CD4-positive, alpha-beta T cell treated with Interleukin-1 beta for 1 hour (primary cell): ENCODE results near the gene L2HGDH.
"Not testable (repeated sequence)": the region's sequence is repeated elsewhere in the genome, so short reads cannot be mapped to it uniquely, and the experiment has no call there.

ENCODE experiments used
- DNase-seq, 2 donors: peaks; one replicate each; pipeline ENCODE4 v3.0.0-alpha.2; 2020 to 2022

The L2HGDH gene

GRCh38 chr14:50338587-50338986 lies 26.6 kb upstream of the L2HGDH start:
- no peak for DNase-seq

- DNase-seq, result no peak
Observed at GRCh38 chr14:50335989-50336824, 24.2 kb upstream of the L2HGDH start.

DNA sequence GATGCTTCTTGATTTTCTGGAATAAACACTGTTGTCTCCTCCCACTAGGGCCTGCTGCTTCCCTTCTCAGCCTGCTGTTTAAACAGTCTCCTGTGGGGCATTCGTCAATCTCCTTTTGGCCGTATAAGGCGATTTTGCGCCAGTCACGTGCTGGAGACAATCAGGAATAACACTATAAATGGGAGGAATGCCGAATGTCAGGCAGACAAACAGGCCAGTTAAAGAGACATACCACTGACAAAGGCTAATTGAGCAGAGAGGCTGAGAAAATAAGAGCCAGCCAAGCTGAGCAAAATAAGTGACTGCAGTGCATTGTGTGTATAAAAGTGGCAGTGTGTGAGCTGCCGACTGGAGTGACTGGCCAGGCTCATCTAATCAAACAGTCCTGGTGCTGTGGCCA lies 23.4 kb upstream of the L2HGDH start:
- DNase-seq, result no peak

DNA sequence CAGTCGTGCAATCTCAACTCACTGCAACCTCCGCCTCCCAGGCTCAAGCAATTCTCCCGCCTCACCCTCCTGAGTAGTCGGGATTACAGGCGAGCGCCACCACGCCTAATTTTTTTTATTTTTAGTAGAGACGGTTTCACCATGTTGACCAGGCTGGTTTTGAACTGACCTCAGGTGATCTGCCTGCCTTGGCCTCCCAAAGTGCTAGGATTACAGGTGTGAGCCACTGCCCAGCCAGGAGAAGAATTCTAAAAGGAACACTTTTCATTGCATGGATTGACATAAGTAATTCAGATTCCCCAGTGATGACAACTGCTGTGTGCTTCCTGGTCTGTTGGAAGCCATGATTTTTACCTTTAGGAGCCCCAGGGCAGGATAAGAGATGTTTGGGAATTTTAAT lies 22.2 kb upstream of the L2HGDH start:
- no peak for DNase-seq

- DNase-seq, result no peak
Observed at GRCh38 chr14:50333014-50333509, 21.0 kb upstream of the L2HGDH start.

DNA sequence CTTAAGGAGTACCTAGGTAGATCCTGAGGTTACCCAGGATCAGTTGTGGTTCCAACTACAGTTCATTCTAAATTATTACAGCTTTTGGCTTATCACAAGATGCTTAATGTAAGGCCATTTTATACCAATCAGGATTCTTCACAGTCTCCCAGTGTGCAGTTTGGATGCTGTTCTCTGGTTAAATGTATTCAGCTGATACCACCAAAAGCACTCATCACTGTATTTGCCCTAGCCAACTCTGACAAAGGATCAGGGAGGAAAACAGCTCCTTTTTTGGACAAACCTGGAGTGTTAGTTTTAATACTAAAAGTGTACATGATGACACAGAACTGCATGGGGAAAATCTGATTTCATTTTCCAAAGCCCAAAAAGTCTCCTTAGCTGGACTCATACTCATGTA lies 19.6 kb upstream of the L2HGDH start:
- no peak for DNase-seq

GRCh38 chr14:50321009-50321660 lies 9.1 kb upstream of the L2HGDH start:
- peak; percentile 75 to 85 for DNase-seq

DNA sequence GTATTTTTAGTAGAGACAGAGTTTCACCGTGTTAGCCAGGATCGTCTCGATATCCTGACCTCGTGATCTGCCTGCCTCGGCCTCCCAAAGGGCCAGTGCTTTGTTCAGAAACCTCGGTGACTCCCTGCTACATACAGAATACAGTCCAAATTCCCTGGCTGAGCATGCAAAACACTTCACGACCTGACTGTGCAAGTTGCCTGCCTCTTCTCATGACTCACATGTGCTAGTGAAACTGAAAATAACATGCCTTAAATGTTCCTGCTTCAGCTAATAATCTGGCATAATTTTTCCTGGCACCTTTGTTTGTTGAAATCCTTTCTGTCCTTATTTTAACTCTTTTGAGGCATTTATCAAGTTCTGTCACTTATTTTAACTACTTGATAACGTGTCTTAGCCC lies 8.3 kb upstream of the L2HGDH start:
- no peak for DNase-seq

DNA sequence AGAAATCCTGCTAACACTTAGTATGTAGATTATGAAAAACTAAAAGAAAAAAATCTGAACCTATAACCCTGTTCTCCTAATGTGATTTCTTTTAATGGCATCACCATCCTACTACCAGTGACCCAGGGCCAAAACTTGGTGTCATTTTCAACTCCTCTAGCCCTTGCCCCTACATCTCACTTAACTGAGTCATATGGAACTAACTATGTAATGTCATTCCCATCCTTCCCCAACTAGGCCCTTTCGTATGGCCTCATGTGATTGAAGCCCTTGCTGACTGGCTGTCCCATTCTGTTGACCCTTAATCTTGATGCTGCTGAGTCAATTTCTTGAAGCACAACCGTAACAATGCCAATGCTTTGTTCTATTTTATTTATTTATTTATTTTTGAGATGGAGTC lies 7.7 kb upstream of the L2HGDH start:
- DNase-seq, result no peak

- no peak for DNase-seq
Observed at GRCh38 chr14:50319293-50319692, 7.3 kb upstream of the L2HGDH start.

DNA sequence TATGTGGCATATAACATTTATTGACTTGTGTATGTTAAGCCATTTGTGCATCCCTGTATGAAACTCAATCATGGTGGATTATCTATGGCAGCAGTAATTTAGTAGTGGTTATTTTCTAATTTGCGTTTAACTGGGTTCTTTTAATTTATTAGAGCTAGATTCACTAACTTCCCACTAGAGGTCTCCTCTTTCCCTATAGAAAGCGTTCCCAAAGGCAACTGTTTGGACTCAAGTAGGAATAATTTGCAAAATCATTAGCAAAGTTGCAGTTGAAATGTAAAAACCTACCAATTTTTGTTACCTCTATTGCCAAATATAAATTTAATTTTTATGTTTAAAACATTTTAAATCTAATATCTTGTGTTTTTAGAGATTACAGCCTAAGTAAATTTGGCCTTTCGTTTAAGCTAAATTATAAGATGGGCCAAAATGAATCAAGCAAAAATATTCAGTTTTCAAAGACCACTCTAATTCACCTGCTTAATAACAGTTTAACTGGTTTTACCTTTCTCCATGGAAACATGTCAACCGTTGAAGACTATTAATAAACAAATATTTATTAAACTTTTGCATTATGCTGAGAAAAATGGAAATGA lies 6.1 kb upstream of the L2HGDH start:
- peak in 1 of 2 donors; percentile 35 for DNase-seq

DNA sequence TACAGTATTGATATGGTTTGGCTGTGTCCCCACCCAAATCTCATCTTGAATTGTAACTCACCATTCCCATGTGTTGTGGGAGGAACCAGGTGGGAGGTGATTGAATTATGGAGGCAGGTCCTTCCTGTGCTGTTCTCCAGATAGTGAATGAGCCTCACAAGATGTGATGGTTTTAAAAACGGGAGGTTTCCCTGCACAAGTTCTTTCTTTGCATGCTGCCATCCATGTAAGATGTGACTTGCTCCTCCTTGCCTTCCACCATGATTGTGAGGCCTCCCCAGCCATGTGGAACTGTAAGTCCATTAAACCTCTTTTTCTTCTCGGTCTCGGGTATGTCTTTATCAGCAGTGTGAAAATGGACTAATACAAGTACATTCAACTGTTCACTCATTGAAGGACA lies 2.1 kb upstream of the L2HGDH start:
- not testable (repeated sequence) for DNase-seq

DNA sequence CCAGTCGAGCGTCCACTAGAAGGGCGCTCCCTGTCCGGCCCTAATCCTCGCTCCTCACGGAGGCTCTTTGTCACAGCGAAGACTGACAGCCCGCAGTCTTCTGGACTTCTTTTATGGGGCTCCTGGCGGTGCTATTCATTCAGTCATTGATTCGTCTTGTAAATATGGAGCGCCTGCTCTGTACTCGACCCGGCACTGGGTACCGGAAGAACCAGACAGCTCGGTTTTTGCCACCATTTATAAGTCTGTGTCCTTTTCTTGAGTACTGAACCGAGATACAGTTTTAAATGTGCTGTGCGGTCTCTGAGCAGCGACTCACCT lies 665 bp upstream of the L2HGDH start:
- peak in 1 of 2 donors; percentile 69 for DNase-seq

GRCh38 chr14:50311337-50311971 lies 575 bp downstream of the L2HGDH start:
- DNase-seq, result no peak

- DNase-seq, result no peak
Observed at GRCh38 chr14:50310445-50310844, 1.6 kb downstream of the L2HGDH start.

DNA sequence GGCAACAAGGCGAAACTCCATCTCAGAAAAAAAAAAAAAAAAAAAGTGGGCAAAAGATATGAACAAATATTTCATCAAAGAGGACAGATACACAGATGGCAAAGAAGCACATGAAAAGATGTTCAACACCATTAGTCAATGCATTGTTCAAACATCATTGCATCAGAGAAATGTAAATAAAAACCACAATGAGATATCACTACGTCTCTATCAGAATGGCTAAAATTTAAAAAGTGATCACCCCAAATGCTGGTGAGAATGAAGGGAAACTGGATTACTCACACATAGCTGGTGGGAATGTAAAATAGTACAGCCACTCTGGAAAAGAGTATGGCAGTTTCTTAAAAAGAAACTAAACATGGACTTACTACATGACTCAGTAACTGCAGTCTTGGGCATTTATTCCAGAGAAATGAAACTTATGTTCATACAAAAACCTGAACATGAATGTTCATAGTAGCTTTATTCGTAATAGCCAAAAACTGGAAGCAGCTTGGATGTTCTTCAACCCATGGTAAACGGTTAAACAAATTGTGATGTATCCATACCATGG lies 3.6 kb downstream of the L2HGDH start:
- no peak for DNase-seq

DNA sequence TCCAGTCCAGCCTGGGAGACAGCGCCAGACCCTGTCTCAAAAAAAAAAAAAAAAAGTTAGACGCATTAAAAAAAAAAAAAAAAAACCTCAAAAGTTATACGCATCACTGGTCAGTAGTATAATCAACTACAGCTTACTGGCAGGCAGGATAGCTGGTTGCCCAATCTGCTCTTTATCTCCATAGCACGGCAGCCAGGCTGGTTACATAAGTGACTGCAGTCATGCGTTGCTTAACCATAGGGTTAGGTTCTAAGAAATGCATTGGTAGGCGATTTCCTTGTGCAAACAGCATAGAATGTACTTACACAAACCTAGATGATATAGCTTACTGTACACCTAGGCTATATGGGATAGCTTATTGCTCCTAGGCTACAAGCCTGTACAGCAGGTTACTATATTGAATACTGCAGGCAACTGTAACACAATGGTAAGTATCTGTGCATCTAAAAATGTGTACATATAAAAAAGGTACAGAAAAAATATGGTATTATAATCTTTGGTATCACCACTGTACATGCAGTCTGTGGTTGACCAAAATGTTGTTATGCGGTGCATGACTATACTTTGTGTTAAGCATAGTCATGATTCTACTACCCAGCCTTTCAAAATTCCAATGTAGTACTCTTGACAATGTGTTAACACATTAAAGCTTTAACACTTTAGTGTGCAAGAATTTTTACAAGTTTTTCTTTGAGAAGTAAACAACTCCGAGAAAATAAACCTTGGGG lies 8.1 kb downstream of the L2HGDH start:
- peak in 1 of 2 donors; percentile 28 for DNase-seq

GRCh38 chr14:50301914-50302313 lies 10.1 kb downstream of the L2HGDH start:
- no peak for DNase-seq

DNA sequence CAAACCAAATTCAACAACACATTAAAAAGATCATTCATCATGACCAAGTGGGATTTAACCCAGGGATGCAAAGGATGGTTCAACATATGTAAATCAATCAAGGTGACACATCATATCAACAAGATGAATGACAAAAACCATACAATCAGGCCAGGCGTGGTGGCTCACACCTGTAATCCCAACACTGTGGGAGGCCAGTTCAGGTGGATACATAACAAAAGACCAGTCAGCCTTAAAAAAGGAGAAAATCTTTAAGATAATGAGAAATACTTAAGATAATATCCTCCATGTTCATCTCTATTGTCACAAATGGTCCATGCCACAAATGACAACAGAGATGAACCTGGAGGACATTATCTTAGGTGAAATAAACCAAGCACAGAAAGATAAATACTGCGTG lies 12.4 kb downstream of the L2HGDH start:
- DNase-seq, result no peak

GRCh38 chr14:50290306-50290705 lies 21.7 kb downstream of the L2HGDH start:
- DNase-seq, result no peak

DNA sequence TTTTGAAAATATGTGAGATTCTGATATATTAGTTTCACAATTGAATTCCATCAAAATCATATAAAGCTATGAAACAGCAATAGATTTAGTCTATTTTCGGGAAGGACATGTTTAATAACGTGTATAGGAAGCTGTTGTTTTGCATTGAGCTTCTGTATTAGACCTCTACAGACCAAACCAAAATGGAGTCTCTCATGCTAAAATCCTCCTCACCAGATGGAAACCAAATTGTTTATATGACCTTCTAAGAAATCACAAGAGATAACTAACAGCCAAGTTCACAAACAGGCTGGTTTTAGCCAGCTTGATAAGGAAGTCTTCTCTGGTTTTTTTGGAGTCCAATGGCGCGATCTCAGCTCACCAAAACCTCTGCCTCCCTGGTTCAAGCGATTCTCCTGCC lies 23.9 kb downstream of the L2HGDH start:
- DNase-seq, result no peak

DNA sequence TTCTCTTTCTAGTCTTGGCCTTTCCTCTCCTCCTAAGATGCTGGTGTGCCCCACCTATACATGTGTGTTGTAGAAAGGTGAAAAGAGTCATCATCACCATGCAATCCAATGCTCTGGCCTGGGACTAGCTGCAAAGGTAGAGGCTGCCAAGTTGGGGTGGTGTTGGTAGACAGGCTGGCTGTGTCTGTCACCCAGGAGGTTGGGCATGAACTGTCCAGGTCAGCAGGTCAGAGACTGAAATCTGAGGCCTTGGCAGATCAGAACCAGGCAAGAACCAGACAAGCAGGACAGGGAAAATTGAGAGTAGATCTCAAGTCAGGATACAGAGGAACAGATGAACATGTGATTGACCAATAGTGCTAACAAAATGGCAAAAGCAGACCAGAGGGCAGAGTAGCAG lies 26.2 kb downstream of the L2HGDH start:
- DNase-seq, result no peak

- DNase-seq, result no peak
Observed at GRCh38 chr14:50272498-50272897, 39.5 kb downstream of the L2HGDH start.
